Right lobe of liver (tissue), 6 donors: ENCODE measurements around the gene ACTN1. TPM values are rescaled to one million over a fixed set of nuclear protein-coding genes. Genes with fewer than 3 reads are reported as not detected.

Source experiments
- ATAC-seq, 4 donors: fragments of 200-7000 bp; cut with Tn5 transposase; one replicate each; pipeline ENCODE4 v1.9.1; 2020; ENCODE audit warnings: mild to moderate bottlenecking in 4 of 4, moderate library complexity in 4 of 4
- DNase-seq, 3 donors: peaks; one replicate each; pipeline ENCODE4 v3.0.0-alpha.2; 2020
- H3K27ac ChIP-seq, 3 donors: fragments of 200-600 bp; one replicate each; pipeline ENCODE4 v1.8.0; 2022
- H3K27me3 ChIP-seq, 2 donors: fragments of 200-600 bp; one replicate each; pipeline ENCODE4 v1.8.0; 2022
- H3K36me3 ChIP-seq, 4 donors: fragments of 200-600 bp; sonication (generic) in 1 of 4; one replicate each; pipeline versions ENCODE4 v1.5.1 to v1.8.0; 2017 to 2022; ENCODE audit warnings: control low read depth in 1 of 4
- H3K4me1 ChIP-seq, 4 donors: fragments of 200-600 bp; sonication (generic) in 1 of 4; one replicate each; pipeline versions ENCODE4 v1.5.1 to v1.8.0; 2017 to 2022; ENCODE audit warnings: control low read depth in 1 of 4
- H3K4me3 ChIP-seq, 3 donors: fragments of 200-600 bp; one replicate each; pipeline ENCODE4 v1.8.0; 2022
- H3K9me3 ChIP-seq, 4 donors: fragments of 200-600 bp; sonication (generic) in 1 of 4; one replicate each; pipeline versions ENCODE4 v1.5.1 to v1.8.0; 2017 to 2022; ENCODE audit warnings: control low read depth in 1 of 4
- CTCF ChIP-seq, 4 donors: fragments of 200-600 bp in 3 of 4; fragments of 450-650 bp in 1 of 4; IDR thresholded peaks; one replicate each; pipeline versions ENCODE4 v1.5.1 to v1.8.0; 2016 to 2022; ENCODE audit warnings: antibody characterized with exemption in 4 of 4, mild to moderate bottlenecking in 2 of 4
- POLR2A ChIP-seq: fragments of 450-650 bp; IDR thresholded peaks from one replicate; pipeline ENCODE4 v1.6.1; 2017; ENCODE audit warnings: antibody characterized with exemption, mild to moderate bottlenecking
- WGBS: methylation state at CpG from one replicate; pipeline ENCODE4 v1.1.6; 2018; ENCODE audit warnings: low coverage, low lambda C conversion rate; ENCODE audit not compliant: insufficient coverage; ENCODE audit errors: missing lambda C conversion rate; 5-methylcytosine and 5-hydroxymethylcytosine counted together
- intact Hi-C, 2 donors: fragments of 100-400 bp; cut with DNase I; formaldehyde crosslinking; loops; one replicate each; pipeline versions ENCODE4 v1.11.2 to v1.14.1; 2022
- total RNA-seq, 6 experiments: library from RNA; depleted of rRNA in 2 of 6; stranded (reverse); fragments of >200 nt in 2 of 6; fragmentation: NEBNext Ultra II Directional in 3 of 6; extraction: Animal tissue kit (Norgen Biotek cat#: 25700) in 3 of 6; gene quantifications; one replicate each; pipeline versions ENCODE4 v1.1.0 to v1.2.4, GENCODE V29; 2016 to 2023
- donor health status: DM: no; HTN: yes; CAD: no.
- donor health status: DM: no; HTN: no; CAD: no.
- donor health status: DM: no; HTN: no; CAD: no.
- donor health status: DM: no; HTN: yes; CAD: no.
- donor health status: DM: no; HTN: yes; CAD: no.

ACTN1 gene
- total RNA-seq, 6 experiments from 2014 or later: 53.1 to 145 (median 100) TPM

- H3K27ac ChIP-seq: no peak overlapping the region
- WGBS: 90% methylated on average over 2 of the region's 6 CpGs
- no peaks in the 10 kb centered on the region for H3K36me3 ChIP-seq
- no peaks in the 10 kb centered on the region for H3K4me1 ChIP-seq
- no peak for DNase-seq
- peak in 1 of 4 donors; percentile 20 for ATAC-seq
- intact Hi-C loops: no loop called here
- H3K9me3 ChIP-seq: no peaks in the 10 kb centered on the region
- no peaks in the 10 kb centered on the region for H3K27me3 ChIP-seq
- TF ChIP-seq POLR2A: no peak
- no peak for TF ChIP-seq CTCF (IDR thresholded peaks at IDR 0.05)
- H3K4me3 ChIP-seq: no peak overlapping the region
These were observed 35.7 kb upstream of the ACTN1 start for GRCh38 chr14:69014829-69015259.

- DNase-seq: peak; percentile 73 to 82 (median 75)
- TF ChIP-seq POLR2A (no peak), CTCF (IDR thresholded peaks at IDR 0.05) (no peak)
- Histone ChIP-seq H3K27me3 (no peaks in the 10 kb centered on the region), H3K27ac (no peak overlapping the region), H3K9me3 (no peaks in the 10 kb centered on the region), H3K36me3 (no peaks in the 10 kb centered on the region), H3K4me1 (no peaks in the 10 kb centered on the region), H3K4me3 (no peak overlapping the region)
- intact Hi-C loops: no loop called here
- WGBS: 91% methylated on average over 4 of the region's 12 CpGs
- peak; percentile 67 to 86 (median 84) for ATAC-seq
These were observed 35.1 kb upstream of the ACTN1 start for GRCh38 chr14:69013943-69014782.

- Histone ChIP-seq H3K4me3 (no peak overlapping the region), H3K27me3 (no peaks in the 10 kb centered on the region), H3K4me1 (no peaks in the 10 kb centered on the region), H3K27ac (no peak overlapping the region), H3K9me3 (no peaks in the 10 kb centered on the region), H3K36me3 (no peaks in the 10 kb centered on the region)
- DNase-seq (no peak), ATAC-seq (no peak)
- 92% methylated on average over 2 of the region's 5 CpGs for WGBS
- intact Hi-C loops: no loop called here
- no peak for TF ChIP-seq POLR2A
- TF ChIP-seq CTCF (IDR thresholded peaks at IDR 0.05): no peak
These were observed 33.3 kb upstream of the ACTN1 start for GRCh38 chr14:69012256-69012953.

GRCh38 chr14:69010648-69011047 is 31.5 kb upstream of the ACTN1 start:
- no peak for TF ChIP-seq POLR2A
- no peak for TF ChIP-seq CTCF (IDR thresholded peaks at IDR 0.05)
- Histone ChIP-seq H3K27me3 (no peaks in the 10 kb centered on the region), H3K27ac (no peak overlapping the region), H3K4me1 (no peaks in the 10 kb centered on the region), H3K36me3 (no peaks in the 10 kb centered on the region), H3K4me3 (no peak overlapping the region), H3K9me3 (no peaks in the 10 kb centered on the region)
- 92% methylated on average over 1 of the region's 1 CpG for WGBS
- ATAC-seq (no peak), DNase-seq (no peak)
- intact Hi-C loops: no loop called here
